NOMO-1 (cell line): ENCODE data around the gene GABRG3.

ENCODE experiments used
- DNase-seq, 2 experiments: peaks; one replicate each; lab custom pipeline; 2025; ENCODE audit not compliant: unreplicated experiment in 2 of 2; lab: John Stamatoyannopoulos, UW

GABRG3 gene

DNA sequence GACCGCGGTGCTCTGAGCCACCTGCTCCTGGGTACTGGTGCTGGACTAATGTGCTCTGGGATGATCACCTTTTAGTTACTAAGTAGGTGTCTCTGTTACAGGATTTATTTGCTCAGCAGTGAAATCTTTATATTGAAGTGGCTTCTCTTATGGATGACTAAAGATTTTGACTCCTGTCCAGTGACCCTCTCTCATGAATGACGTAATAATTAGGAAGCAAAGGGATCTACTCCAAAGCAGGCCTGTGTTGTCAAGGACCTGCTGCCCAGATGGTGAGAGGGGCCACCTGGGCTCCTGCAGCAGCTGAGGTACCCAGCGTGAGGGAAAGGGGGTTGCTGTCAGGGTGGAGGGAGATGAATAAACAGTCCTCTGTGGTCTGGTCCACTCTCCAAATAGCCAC, 263.6 kb downstream of the GABRG3 start:
- DNase-seq, result no peak

GRCh38 chr15:27235161-27235560, 264.2 kb downstream of the GABRG3 start:
- no peak for DNase-seq

GRCh38 chr15:27235681-27236080, 264.7 kb downstream of the GABRG3 start:
- DNase-seq, result no peak

- no peak for DNase-seq
Measured at GRCh38 chr15:27237319-27237939, 266.4 kb downstream of the GABRG3 start.

DNA sequence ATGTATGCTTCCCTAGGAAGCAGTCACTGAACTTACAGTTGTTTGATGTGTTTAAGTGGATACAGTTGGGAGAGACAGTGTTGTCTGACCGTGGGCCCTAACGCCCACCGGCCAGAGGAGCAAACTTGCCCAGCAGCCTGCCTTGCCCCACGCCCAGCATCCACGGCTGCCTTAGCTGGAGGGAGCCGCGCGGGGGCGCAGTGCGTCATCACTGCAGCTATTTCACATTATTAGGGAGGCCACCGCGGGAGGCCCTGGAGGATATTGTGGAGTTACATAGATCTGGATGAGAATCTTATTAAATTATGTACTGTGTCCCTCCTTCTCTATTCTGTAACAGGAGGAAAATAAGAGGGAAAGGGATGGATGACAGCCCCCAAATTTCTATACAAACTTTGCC, 267.2 kb downstream of the GABRG3 start:
- no peak for DNase-seq

DNA sequence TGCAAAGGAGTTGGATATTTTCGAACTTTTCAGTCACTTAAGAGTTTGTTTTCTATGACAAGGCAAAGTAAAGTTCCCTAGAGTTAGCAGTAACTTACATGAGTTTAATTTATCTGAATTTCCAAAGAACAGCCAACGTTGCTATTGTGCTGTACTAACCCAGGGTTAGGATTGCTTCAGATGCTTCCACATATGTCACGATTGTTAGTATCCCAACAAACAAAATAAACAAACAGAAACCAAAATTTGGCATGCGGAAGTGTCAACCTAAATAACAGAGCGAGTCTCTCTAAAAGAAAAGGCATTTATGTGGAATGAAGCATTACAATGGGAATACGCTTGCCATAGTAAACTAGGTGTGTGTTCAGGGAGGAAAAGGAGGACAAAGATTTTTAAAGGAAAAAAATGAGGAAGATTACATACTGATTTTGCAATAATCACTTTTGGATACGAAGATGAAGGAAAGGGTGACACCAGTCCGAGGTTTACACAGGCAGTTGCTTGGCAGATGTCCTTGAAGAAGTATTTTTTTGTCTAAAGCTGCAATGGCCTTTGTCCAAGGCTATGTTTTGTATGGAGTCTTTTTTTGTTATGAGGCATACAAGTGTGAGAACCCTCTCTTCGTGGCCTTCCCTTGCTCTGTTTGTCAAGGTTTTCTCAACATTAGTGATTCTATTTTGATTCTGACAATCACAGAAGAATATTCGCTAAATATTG, 267.9 kb downstream of the GABRG3 start:
- DNase-seq, result no peak

DNA sequence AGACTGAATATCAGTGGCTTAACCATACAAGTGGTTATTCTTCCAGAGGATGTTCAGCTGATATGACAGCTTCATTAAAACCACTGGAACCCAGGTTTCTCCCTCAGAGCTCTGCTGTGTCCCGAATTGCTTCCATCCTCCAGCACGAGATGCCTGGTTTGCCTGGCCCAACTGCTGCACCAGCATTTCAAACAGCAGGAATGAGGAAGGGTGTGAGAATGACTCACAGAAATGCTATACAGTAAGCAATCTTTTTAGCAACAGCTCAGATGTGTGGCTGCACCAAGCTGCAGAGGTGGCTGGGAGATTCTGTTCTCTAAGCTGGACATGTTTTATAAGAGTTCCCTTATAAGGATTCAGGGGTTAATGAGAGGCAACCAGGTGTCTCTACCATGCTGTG, 271.0 kb downstream of the GABRG3 start:
- DNase-seq, result no peak

- no peak for DNase-seq
Measured at GRCh38 chr15:27244047-27244446, 273.1 kb downstream of the GABRG3 start.

GRCh38 chr15:27248251-27248650, 277.3 kb downstream of the GABRG3 start:
- no peak for DNase-seq

DNA sequence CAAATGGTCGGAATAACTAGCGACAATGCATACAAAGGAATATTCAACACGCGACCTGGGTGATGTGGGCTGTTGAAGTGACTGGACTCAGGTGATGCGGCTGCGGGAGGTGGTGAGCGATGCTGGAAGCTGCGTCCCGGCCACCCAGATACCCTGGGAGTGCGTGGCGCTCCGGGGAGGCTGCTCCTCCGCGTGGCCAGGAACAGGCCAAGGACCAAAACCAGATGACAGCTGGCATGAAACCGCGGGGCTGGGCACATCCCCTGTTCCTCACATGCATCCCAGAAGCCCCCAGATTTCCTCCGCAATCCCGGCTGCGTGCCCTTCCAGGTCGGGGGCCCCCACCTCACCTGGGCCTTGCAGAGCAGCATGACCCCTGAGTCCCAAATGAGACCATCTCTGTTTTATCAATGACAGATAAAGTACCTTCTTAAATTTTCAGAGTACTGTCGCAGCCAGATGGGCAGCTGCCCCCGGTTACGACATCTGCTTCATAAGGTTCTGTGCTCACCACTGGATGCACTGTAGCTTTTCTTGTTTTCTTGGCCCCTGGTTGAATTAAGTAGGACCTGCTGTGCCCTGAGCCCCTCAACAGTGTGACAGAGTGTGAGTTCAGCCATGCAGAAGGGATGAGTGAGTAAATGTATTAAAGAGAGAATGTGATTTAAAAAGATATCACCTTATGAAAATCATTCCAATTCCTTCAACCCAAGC, 278.2 kb downstream of the GABRG3 start:
- no peak for DNase-seq

- no peak for DNase-seq
Measured at GRCh38 chr15:27249760-27250109, 278.8 kb downstream of the GABRG3 start.

DNA sequence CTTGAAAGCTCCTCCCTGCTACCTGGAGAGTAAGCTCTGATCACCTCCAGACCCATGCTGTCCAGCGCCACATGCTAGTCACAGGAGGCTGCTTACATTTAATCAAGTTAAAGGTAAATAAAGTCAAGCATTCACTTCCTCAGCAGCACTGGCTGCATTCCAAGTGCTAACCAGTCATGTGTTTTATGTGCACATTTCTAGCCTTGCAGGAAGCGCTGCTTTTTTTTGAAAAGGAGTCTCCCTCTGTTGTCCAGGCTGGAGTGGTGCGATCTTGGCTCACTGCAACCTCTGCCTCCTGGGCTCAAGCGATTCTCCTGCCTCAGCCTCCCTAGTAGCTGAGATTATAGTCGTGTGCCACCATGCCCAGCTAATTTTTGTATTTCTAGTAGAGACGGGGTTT, 279.2 kb downstream of the GABRG3 start:
- DNase-seq, result no peak

DNA sequence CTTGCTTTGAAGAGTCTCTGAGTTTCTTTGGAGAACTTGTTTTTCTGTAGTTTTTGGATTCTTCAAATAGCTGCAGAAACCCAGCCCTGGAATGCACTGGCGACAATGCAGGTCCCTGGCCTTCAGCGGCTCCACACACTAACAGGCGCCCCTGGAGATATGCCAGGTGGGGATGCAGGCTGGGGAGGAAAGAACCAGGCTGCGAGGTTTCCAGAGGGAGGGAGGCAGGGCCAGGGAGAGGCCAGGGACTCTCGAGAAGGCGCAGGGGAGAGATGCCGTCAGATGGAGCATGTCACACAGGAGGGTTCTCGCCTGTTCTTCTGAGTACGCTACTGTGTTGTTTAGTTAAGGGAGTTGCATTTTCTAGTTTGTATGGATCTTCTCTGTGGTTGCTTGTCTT, 283.1 kb downstream of the GABRG3 start:
- DNase-seq, result no peak

DNA sequence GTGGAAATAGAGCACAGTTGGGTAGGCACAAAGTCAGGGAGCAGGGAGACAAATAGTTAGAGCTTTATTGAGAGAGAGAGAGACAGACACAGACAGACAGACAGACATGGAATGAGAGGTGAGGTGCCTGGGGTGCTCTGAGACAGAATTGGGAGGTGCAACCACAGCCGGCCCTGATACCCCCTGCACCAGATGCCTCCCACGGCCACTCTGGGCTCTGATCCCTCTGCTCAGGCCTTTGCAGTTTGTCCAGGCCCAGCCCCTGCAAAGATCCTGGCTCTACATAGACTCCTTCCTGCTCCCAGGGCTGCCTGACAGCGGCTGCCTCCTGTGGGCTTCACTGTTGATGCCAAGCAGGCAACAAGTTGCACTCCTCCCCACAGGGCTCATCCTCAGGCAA, 283.8 kb downstream of the GABRG3 start:
- no peak for DNase-seq

DNA sequence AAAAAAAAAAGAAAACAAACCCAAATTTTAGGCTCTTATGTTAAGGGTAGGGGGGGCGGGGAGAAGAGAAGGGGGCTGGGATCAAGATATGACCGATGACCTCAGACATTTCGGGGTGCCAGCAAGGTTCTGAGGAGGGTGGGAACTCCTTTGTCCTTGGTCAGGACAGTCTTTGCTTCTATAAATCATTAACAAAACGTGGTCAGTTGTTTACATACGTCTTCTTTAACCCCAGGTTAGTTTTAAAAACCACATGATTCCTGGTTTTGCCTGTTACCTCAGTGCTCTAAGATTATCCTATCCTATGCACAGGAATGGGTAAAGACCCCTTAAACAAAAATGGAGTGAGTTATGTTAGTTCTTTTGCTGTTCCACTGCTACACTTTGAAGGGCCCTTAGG, 285.5 kb downstream of the GABRG3 start:
- no peak for DNase-seq

GRCh38 chr15:27258287-27258686, 287.3 kb downstream of the GABRG3 start:
- no peak for DNase-seq

DNA sequence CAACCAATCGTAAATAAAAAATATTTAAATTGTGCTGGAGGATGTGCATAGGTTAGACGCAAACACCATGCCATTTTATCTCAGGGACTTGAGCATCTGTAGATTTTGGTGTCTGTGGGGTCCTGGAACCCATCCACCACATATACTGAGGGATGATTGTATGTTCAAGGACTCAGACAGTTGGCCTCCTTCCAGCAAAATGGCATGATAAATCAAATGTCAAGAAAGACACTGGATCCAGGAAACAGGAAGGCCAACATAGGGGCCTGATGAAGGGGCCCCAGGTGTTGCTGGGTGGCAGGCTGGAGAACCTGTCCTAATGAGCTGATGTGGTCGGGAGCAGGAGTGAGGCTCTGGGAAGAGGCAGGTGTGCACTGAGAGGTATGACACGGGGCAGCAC, 289.5 kb downstream of the GABRG3 start:
- no peak for DNase-seq

GRCh38 chr15:27268923-27269322, 297.9 kb downstream of the GABRG3 start:
- DNase-seq, result no peak

GRCh38 chr15:27271258-27271657, 300.3 kb downstream of the GABRG3 start:
- no peak for DNase-seq

DNA sequence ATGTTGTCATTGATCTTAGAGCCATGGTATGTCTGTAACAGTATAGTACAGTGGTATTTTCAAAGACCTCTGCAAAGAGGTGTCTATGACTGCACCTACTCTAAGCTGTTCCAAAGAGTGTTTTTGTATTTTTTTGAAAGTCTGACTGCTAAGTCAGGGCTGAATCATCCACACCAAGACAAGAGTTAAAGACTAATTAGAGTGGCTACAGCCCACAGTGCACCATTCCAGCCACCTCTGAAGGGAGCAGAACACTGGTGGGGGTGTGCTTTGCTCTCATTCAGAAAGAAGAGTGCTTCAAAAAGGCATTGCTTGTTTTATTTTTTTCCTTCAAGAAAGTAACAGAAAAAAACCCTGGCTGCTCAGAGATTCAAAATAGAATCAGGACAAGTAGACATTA, 301.4 kb downstream of the GABRG3 start:
- no peak for DNase-seq

DNA sequence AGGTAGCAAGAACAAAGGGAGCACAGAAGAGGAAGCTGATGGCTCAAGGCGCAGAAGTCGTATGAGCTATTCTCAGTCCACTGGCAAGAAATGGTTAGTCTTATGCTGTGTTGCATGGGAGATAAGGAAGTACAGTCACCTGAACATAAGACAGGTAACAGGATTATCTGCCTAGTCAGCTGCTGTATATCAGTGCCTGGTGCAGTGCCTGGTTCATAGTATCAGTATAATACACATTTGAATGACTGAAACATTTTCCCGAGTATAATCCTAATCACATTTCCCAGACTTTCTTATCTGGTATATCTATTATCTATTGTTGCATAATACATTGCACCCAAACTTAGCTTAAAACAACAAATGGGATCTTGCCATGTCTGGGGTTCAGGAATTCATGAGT, 302.5 kb downstream of the GABRG3 start:
- no peak for DNase-seq

DNA sequence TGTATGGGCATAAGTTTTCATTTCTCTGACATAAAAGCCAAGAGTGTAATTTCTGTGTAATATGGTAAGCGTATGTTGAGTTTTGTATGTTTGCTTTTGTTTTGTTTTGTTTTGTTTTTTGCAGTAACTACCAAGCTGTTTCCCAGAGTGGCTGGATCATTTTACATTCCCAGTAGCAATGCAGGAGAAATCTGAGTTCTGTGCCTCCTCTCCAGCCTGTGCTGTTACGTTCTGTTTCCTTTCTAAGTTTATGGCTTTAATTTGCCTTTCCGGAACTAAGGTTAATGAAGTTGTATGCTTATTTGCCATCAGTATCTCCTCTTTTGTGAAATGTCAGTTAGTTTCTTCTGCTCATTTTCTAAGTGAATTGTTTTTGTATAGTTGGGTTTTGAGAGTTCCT, 307.8 kb downstream of the GABRG3 start:
- no peak for DNase-seq
